Subcutaneous abdominal adipose tissue (tissue), 5 donors: ENCODE data around the gene TNIP2.

Source experiments
- H3K27ac ChIP-seq: one replicate; pipeline ENCODE4 v1.7.0; 2013; ENCODE audit warnings: low read depth, mild to moderate bottlenecking, inconsistent platforms, low read length, moderate library complexity
- H3K27me3 ChIP-seq, 5 donors: one replicate each; pipeline ENCODE4 v1.7.0; 2013; ENCODE audit warnings: low read length in 5 of 5, inconsistent platforms in 1 of 5; ENCODE audit not compliant: control insufficient read depth in 5 of 5, insufficient read depth in 4 of 5
- H3K36me3 ChIP-seq, 5 donors: one replicate each; pipeline ENCODE4 v1.7.0; 2013; ENCODE audit warnings: low read length in 5 of 5; ENCODE audit not compliant: control insufficient read depth in 5 of 5, insufficient read depth in 5 of 5
- H3K4me1 ChIP-seq, 5 donors: one replicate each; pipeline ENCODE4 v1.7.0; 2013; ENCODE audit warnings: low read length in 5 of 5, mild to moderate bottlenecking in 3 of 5, moderate library complexity in 1 of 5; ENCODE audit not compliant: control insufficient read depth in 5 of 5, insufficient read depth in 5 of 5
- H3K4me3 ChIP-seq, 5 donors: one replicate each; pipeline ENCODE4 v1.7.0; 2013; ENCODE audit warnings: low read length in 5 of 5, low read depth in 1 of 5
- H3K9ac ChIP-seq, 5 donors: one replicate each; pipeline ENCODE4 v1.7.0; 2013; ENCODE audit warnings: low read length in 5 of 5, mild to moderate bottlenecking in 4 of 5, moderate library complexity in 3 of 5
- H3K9me3 ChIP-seq, 5 donors: one replicate each; pipeline ENCODE4 v1.7.0; 2013; ENCODE audit warnings: low read length in 5 of 5; ENCODE audit not compliant: control insufficient read depth in 5 of 5
- donor health status: healthy.
- donor health status: healthy.
- donor health status: healthy.
- donor health status: healthy.
- donor health status: healthy.

Gene TNIP2

GRCh38 chr4:2799224-2799911, 43.2 kb upstream of the TNIP2 start:
- Histone ChIP-seq H3K4me3 (peak overlapping the region in 4 of 5 donors; percentile 6 to 61 (median 43)), H3K9me3 (no peaks in the 10 kb centered on the region), H3K27ac (peak overlapping the region; percentile 81), H3K9ac (peak overlapping the region in 3 of 5 donors; percentile 26 to 70 (median 56)), H3K4me1 (peaks cover 30 to 97% (median 94%) of the 10 kb centered on the region in 5 donors), H3K36me3 (peaks cover 0 to 5% (median 0%) of the 10 kb centered on the region in 5 donors), H3K27me3 (no peaks in the 10 kb centered on the region)

GRCh38 chr4:2798399-2799223, 42.5 kb upstream of the TNIP2 start:
- Histone ChIP-seq H3K4me1 (peaks cover 33 to 97% (median 94%) of the 10 kb centered on the region in 5 donors), H3K4me3 (peak overlapping the region; percentile 6 to 61 (median 38)), H3K36me3 (peaks cover 0 to 5% (median 0%) of the 10 kb centered on the region in 5 donors), H3K27me3 (no peaks in the 10 kb centered on the region), H3K9me3 (no peaks in the 10 kb centered on the region), H3K27ac (peak overlapping the region; percentile 72), H3K9ac (peak overlapping the region in 3 of 5 donors; percentile 26 to 70 (median 56))

GRCh38 chr4:2797545-2798305, 41.6 kb upstream of the TNIP2 start:
- H3K4me1 ChIP-seq, result peaks cover 32 to 93% (median 89%) of the 10 kb centered on the region in 5 donors
- H3K9me3 ChIP-seq, result no peaks in the 10 kb centered on the region
- H3K27me3 ChIP-seq, result no peaks in the 10 kb centered on the region
- peak overlapping the region in 4 of 5 donors; percentile 10 to 48 (median 34) for H3K4me3 ChIP-seq
- peaks cover 0 to 5% (median 0%) of the 10 kb centered on the region in 5 donors for H3K36me3 ChIP-seq
- H3K27ac ChIP-seq, result peak overlapping the region; percentile 72
- peak overlapping the region in 3 of 5 donors; percentile 42 to 70 (median 48) for H3K9ac ChIP-seq

GRCh38 chr4:2796849-2797544, 40.9 kb upstream of the TNIP2 start:
- peaks cover 0 to 5% (median 0%) of the 10 kb centered on the region in 5 donors for H3K36me3 ChIP-seq
- no peaks in the 10 kb centered on the region for H3K9me3 ChIP-seq
- H3K27me3 ChIP-seq, result no peaks in the 10 kb centered on the region
- peak overlapping the region in 1 of 5 donors; percentile 46 for H3K4me3 ChIP-seq
- H3K4me1 ChIP-seq, result peaks cover 32 to 96% (median 92%) of the 10 kb centered on the region in 5 donors
- H3K9ac ChIP-seq, result peak overlapping the region in 1 of 5 donors; percentile 42
- H3K27ac ChIP-seq, result peak overlapping the region; percentile 74

- Histone ChIP-seq H3K9ac (peak overlapping the region in 1 of 5 donors; percentile 11), H3K27ac (peak overlapping the region; percentile 74), H3K4me3 (peak overlapping the region in 1 of 5 donors; percentile 77), H3K9me3 (no peaks in the 10 kb centered on the region), H3K27me3 (no peaks in the 10 kb centered on the region), H3K36me3 (peaks cover 0 to 5% (median 0%) of the 10 kb centered on the region in 5 donors), H3K4me1 (peaks cover 29 to 96% (median 93%) of the 10 kb centered on the region in 5 donors)
Measured at GRCh38 chr4:2795893-2796848, 40.0 kb upstream of the TNIP2 start.

GRCh38 chr4:2795300-2795892, 39.3 kb upstream of the TNIP2 start:
- Histone ChIP-seq H3K27ac (peak overlapping the region; percentile 74), H3K36me3 (peaks cover 0 to 5% (median 0%) of the 10 kb centered on the region in 5 donors), H3K9ac (peak overlapping the region in 2 of 5 donors; percentile 77 to 79), H3K4me1 (peaks cover 26 to 93% (median 87%) of the 10 kb centered on the region in 5 donors), H3K9me3 (no peaks in the 10 kb centered on the region), H3K27me3 (no peaks in the 10 kb centered on the region), H3K4me3 (peak overlapping the region in 2 of 5 donors; percentile 77 to 79)

- Histone ChIP-seq H3K9ac (peak overlapping the region in 4 of 5 donors; percentile 68 to 79 (median 76)), H3K4me1 (peaks cover 26 to 86% (median 80%) of the 10 kb centered on the region in 5 donors), H3K36me3 (peaks cover 0 to 5% (median 0%) of the 10 kb centered on the region in 5 donors), H3K4me3 (peak overlapping the region; percentile 67 to 79 (median 71)), H3K27me3 (no peaks in the 10 kb centered on the region), H3K9me3 (no peaks in the 10 kb centered on the region), H3K27ac (peak overlapping the region; percentile 74)
Measured at GRCh38 chr4:2794486-2795299, 38.6 kb upstream of the TNIP2 start.
